Superior temporal gyrus (tissue), 1 donor: ENCODE measurements around the gene PSMD9.
"Not testable (repeated sequence)": the region's sequence is repeated elsewhere in the genome, so short reads cannot be mapped to it uniquely, and the experiment has no call there.

Experiments used
- DNase-seq: peaks from one replicate; pipeline ENCODE4 v3.0.0-alpha.2; 2016; ENCODE audit errors: extremely low spot score

The PSMD9 gene

GRCh38 chr12:121888478-121889273, at the start of gene PSMD9:
TSS of gene PSMD9 (plus strand) at chr12:121888790. CDS start at chr12:121888857, 67 bp downstream.
- peak; percentile 96 for DNase-seq

DNA sequence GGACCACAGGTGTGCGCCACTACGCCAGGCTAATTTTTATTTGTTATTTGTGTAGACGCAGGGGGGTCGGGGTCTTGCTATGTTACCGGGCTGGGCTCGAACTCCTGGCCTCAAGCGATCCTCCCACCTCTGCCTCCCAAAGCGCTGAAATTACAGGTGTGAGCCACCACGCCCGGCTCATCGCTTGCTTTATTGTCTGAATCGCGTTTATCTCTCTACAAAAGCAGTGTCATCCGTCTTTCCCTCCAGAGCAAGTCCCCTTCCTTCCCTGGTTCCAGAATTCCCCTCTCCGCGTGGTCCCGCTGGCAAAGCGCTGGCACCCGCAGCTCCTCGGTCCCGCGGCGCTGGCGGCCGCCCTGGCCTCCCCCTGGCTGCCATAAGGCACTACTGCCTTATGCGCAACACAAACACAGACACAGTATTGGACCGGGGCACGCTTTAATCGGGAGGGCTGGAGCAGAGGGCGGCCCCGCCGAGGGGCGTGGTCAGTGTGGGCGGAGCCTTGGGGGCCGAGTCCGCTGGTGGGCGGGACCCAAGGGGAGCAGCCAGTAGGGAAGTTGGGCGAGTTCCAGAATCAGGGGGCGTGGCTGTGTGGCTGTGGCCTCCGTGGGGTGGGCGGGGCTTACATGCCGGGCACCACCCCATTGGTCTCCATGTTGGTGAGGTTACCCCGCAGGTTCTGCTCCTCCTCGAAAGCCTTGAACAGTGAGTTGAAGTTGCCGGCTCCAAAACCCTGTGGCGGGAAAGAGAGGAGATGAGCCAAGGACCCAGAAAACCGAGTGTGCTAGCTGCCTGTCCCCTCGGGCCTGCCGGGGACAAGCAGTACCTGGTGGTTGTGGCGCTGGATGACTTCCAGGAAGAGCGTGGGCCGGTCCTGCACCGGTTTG, 49.2 kb upstream of the PSMD9 start:
- DNase-seq = peak; percentile 90

GRCh38 chr12:121839993-121840761, 48.4 kb upstream of the PSMD9 start:
- DNase-seq = no peak

GRCh38 chr12:121843236-121843982, 45.2 kb upstream of the PSMD9 start:
- no peak for DNase-seq

- DNase-seq = no peak
Measured at GRCh38 chr12:121845701-121846100, 42.9 kb upstream of the PSMD9 start.

DNA sequence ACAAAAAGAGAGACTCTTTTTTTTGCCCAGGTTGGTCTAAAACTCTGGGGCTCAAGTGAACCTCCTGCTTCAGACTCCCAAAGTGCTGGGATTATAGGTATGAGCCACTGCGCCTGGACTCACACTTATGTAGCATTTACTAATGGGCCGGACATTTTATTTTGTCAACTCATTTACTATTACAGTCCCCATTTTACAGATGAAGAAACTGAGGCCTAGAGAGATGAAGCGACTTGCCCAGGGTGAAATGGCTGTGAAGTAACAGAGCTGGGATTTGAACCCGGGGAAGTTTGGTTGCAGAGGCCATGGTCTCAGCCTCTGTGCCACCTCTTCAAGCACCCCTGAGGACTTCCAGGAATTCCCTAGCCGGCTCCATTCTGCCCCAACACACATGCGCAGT, 39.4 kb upstream of the PSMD9 start:
- DNase-seq = no peak

DNA sequence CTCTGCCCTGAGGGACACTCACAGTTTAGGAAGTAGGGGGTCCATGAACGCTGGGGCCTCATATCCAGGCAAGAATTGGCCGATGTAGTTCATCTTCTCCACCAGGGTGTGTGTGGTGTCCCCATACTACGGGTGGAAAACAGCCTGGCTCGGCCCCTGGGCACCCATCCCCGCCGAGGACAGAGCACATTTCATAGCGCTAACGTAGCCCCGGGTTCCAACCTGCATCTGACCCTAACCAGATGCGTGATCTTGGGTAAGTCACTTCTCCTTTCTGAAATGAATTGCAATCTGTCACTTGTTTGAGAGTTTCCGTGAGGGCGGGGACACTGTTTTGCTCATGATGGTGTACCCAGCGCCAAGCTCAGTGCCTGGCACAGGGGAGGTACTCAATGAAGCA, 38.9 kb upstream of the PSMD9 start:
- no peak for DNase-seq

DNA sequence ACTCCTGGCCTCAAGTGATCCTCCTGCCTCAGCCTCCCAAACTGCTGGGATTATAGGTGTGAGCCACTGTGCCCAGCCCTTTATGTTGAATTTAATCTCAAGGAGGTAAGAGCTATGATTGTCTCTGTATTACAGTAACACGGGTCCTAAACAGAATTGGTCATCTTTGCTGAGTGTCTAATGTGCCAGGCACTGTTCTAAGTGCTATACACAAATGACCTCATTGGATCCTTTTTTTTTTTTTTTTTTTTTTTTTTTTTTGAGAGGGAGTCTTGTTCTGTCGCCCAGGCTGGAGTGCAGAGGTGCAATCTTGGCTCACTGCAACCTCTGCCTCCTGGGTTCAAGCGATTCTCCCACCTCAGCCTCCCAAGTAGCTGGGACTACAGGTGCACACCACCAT, 36.2 kb upstream of the PSMD9 start:
- DNase-seq = not testable (repeated sequence)

- no peak for DNase-seq
Measured at GRCh38 chr12:121857322-121858246, 31.0 kb upstream of the PSMD9 start.

DNA sequence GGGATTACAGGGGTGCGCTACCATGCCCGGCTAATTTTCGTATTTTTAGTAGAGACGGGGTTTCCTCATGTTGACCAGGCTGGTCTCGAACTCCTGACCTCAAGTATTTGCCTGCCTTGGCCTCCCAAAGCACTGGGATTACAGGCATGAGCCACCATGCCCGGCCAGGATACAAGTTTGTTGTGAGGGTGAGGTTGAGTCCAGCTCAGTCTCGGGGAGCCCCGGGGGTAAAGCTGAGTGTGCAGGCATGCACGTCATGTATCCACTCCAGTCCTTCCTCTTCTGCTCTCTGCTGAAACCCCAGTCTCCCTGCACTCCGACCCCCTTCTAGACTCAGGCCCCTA, 30.3 kb upstream of the PSMD9 start:
- no peak for DNase-seq

- DNase-seq = no peak
Measured at GRCh38 chr12:121858662-121859572, 29.7 kb upstream of the PSMD9 start, which contains the start of gene HPD. TSS of gene HPD (minus strand) at chr12:121858859. CDS start at chr12:121858823, 36 bp downstream.

- no peak for DNase-seq
Measured at GRCh38 chr12:121860257-121860656, 28.3 kb upstream of the PSMD9 start.

DNA sequence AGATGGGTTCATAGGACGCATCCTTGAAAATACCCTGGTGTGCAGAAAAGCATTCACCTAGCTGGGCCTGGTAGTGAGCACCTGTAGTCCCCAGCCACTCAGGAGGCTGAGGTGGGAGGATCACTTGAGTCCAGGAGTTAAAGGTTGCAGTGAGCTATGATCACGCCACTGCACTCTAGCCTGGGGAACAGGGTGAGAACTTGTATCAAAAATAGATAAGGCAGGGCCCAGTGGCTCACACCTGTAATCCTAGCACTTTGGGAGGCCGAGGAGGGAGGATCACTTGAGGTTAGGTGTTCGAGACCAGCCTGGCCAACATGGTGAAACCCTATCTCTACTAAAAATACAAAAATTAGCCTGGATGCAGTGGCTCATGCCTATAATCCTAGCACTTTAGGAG, 27.9 kb upstream of the PSMD9 start:
- DNase-seq = not testable (repeated sequence)

GRCh38 chr12:121861636-121862254, 26.8 kb upstream of the PSMD9 start:
- DNase-seq = no peak

GRCh38 chr12:121866331-121866730, 22.3 kb upstream of the PSMD9 start:
- DNase-seq = no peak

DNA sequence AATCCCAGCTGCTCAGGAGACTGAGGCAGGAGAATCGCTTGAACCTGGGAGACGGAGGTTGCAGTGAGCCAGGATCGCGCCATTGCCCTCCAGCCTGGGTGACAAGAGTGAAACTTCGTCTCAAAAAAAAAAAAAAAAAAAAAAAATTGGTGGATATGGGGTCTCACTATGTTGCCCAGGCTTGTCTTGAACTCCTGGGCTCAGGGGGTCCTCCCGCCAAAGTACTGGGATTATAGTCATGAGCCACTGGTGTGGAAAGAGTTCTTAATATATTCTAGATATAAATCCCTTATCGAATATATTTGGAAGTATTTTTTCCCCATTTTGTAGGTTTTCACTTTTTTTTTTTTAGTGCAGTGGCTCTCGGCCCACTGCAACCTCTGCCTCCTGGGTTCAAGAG, 19.4 kb upstream of the PSMD9 start:
- not testable (repeated sequence) for DNase-seq

GRCh38 chr12:121871467-121871866, 17.1 kb upstream of the PSMD9 start:
- DNase-seq = no peak

GRCh38 chr12:121872546-121873215, 15.9 kb upstream of the PSMD9 start:
- DNase-seq = peak; percentile 70
